ENCODE measurements around the gene UHMK1.

- TF ChIP-seq, protein P1, sequence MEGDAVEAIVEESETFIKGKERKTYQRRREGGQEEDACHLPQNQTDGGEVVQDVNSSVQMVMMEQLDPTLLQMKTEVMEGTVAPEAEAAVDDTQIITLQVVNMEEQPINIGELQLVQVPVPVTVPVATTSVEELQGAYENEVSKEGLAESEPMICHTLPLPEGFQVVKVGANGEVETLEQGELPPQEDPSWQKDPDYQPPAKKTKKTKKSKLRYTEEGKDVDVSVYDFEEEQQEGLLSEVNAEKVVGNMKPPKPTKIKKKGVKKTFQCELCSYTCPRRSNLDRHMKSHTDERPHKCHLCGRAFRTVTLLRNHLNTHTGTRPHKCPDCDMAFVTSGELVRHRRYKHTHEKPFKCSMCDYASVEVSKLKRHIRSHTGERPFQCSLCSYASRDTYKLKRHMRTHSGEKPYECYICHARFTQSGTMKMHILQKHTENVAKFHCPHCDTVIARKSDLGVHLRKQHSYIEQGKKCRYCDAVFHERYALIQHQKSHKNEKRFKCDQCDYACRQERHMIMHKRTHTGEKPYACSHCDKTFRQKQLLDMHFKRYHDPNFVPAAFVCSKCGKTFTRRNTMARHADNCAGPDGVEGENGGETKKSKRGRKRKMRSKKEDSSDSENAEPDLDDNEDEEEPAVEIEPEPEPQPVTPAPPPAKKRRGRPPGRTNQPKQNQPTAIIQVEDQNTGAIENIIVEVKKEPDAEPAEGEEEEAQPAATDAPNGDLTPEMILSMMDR (conservative IDR thresholded peaks at IDR 0.05; ENCODE audit: low read depth, low read length): no peak
- no peak for TF ChIP-seq ELK1 (IDR thresholded peaks at IDR 0.05; ENCODE audit: borderline replicate concordance, low read depth, low read length)
- TF ChIP-seq POLR2A (IDR thresholded peaks at IDR 0.05; ENCODE audit: low read depth, low read length): no peak
- no peak for TF ChIP-seq RAD21 (IDR thresholded peaks at IDR 0.05; ENCODE audit: low read length)
- no peak for TF ChIP-seq BHLHE40 (IDR thresholded peaks at IDR 0.05; ENCODE audit: low read depth, low read length)
Measured at GRCh38 chr1:162565460-162565859, 67.8 kb downstream of the UHMK1 start.

Data from IMR-90 (cell line).